ENCODE data around the gene ATP5F1C. TPM values are rescaled to one million over a fixed set of nuclear protein-coding genes. Genes with fewer than 3 reads are reported as not detected.

The ATP5F1C gene
- polyA plus RNA-seq, 1 of the 3 experiments (the other 2 are of a cell fraction): 299 TPM

GRCh38 chr10:7767209-7767608 lies 20.8 kb upstream of the ATP5F1C start (continued):
- no peak for TF ChIP-seq GABPA (IDR thresholded peaks at IDR 0.05; ENCODE audit: low read depth)
- no peak for TF ChIP-seq CHD2 (IDR thresholded peaks at IDR 0.05; ENCODE audit: low read length, partially characterized antibody)
- TF ChIP-seq, protein P1, sequence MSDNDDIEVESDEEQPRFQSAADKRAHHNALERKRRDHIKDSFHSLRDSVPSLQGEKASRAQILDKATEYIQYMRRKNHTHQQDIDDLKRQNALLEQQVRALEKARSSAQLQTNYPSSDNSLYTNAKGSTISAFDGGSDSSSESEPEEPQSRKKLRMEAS (IDR thresholded peaks at IDR 0.05; ENCODE audit: low read depth): no peak
- TF ChIP-seq, protein P2, sequence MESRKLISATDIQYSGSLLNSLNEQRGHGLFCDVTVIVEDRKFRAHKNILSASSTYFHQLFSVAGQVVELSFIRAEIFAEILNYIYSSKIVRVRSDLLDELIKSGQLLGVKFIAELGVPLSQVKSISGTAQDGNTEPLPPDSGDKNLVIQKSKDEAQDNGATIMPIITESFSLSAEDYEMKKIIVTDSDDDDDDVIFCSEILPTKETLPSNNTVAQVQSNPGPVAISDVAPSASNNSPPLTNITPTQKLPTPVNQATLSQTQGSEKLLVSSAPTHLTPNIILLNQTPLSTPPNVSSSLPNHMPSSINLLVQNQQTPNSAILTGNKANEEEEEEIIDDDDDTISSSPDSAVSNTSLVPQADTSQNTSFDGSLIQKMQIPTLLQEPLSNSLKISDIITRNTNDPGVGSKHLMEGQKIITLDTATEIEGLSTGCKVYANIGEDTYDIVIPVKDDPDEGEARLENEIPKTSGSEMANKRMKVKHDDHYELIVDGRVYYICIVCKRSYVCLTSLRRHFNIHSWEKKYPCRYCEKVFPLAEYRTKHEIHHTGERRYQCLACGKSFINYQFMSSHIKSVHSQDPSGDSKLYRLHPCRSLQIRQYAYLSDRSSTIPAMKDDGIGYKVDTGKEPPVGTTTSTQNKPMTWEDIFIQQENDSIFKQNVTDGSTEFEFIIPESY (IDR thresholded peaks at IDR 0.05; ENCODE audit: borderline replicate concordance, low read depth): no peak

DNA sequence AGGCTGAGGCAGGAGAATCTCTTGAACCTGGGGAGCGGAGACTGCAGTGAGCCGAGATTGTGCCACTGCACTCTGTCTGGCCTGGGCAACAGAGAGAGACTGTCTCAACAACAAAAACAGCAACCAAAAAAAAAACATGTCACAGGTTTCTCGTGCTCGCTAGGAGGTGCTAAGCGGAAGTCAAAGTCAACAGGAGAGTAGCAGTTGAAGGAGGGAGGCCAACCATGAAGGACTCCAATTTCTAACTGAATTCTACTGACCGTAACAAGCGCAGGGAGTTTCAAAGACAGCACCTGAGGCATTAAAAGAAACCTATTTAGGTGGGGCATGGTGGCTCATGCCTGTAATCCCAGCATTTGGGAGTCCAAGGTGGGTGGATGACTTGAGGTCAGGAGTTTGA lies 19.6 kb upstream of the ATP5F1C start:
- Histone ChIP-seq H3K36me3 (replicated peaks in 1 of 2; ENCODE audit: control insufficient read depth in 1 of 2, insufficient read depth in 2 of 2, low read length in 1 of 2) (peaks cover 60 to 68% of the 10 kb centered on the region in 2 experiments), H3K9ac (no peak overlapping the region), H2AFZ (ENCODE audit: low read depth) (no peak overlapping the region), H3K4me3 (ENCODE audit: low read depth in 2 of 2, low read length in 1 of 2) (no peak overlapping the region), H4K20me1 (ENCODE audit: insufficient read depth) (no peaks in the 10 kb centered on the region), H3K27me3 (ENCODE audit: insufficient read depth) (no peaks in the 10 kb centered on the region), H3K27ac (ENCODE audit: low read depth in 2 of 2, low read length in 1 of 2) (no peak overlapping the region), H3K4me2 (no peak overlapping the region), H3K9me2 (no peaks in the 10 kb centered on the region), H3K4me1 (ENCODE audit: control insufficient read depth in 1 of 2, insufficient read depth in 2 of 2, low read depth in 1 of 2, low read length in 1 of 2) (no peaks in the 10 kb centered on the region), H3F3A (replicated peaks; ENCODE audit: insufficient read depth) (no peaks in the 10 kb centered on the region), H3K79me2 (ENCODE audit: insufficient read depth) (no peaks in the 10 kb centered on the region), H3K9me3 (no peaks in the 10 kb centered on the region)
- 95% methylated on average over 7 of the region's 7 CpGs for WGBS (ENCODE audit: low lambda C conversion rate)
- ChIA-PET POLR2A (no interaction called here), CTCF (no interaction called here)
- TF ChIP-seq POLR2AphosphoS5 (IDR thresholded peaks at IDR 0.05; ENCODE audit: low read depth, low read length): no peak
- TF ChIP-seq GATA2 (CRISPR knock-in tag; IDR thresholded peaks at IDR 0.05): no peak
- TF ChIP-seq RFX5 (IDR thresholded peaks at IDR 0.05; ENCODE audit: low read length): no peak
- TF ChIP-seq, protein P3, sequence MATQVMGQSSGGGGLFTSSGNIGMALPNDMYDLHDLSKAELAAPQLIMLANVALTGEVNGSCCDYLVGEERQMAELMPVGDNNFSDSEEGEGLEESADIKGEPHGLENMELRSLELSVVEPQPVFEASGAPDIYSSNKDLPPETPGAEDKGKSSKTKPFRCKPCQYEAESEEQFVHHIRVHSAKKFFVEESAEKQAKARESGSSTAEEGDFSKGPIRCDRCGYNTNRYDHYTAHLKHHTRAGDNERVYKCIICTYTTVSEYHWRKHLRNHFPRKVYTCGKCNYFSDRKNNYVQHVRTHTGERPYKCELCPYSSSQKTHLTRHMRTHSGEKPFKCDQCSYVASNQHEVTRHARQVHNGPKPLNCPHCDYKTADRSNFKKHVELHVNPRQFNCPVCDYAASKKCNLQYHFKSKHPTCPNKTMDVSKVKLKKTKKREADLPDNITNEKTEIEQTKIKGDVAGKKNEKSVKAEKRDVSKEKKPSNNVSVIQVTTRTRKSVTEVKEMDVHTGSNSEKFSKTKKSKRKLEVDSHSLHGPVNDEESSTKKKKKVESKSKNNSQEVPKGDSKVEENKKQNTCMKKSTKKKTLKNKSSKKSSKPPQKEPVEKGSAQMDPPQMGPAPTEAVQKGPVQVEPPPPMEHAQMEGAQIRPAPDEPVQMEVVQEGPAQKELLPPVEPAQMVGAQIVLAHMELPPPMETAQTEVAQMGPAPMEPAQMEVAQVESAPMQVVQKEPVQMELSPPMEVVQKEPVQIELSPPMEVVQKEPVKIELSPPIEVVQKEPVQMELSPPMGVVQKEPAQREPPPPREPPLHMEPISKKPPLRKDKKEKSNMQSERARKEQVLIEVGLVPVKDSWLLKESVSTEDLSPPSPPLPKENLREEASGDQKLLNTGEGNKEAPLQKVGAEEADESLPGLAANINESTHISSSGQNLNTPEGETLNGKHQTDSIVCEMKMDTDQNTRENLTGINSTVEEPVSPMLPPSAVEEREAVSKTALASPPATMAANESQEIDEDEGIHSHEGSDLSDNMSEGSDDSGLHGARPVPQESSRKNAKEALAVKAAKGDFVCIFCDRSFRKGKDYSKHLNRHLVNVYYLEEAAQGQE (IDR thresholded peaks at IDR 0.05; ENCODE audit: low read depth, low read length): no peak
- TF ChIP-seq TCF12 (IDR thresholded peaks at IDR 0.05): no peak
- TF ChIP-seq FOXJ3 (CRISPR knock-in tag; IDR thresholded peaks at IDR 0.05): no peak
- TF ChIP-seq NFIC (IDR thresholded peaks at IDR 0.05; ENCODE audit: borderline replicate concordance): no peak
- no peak for TF ChIP-seq TAF1 (IDR thresholded peaks at IDR 0.05; ENCODE audit: borderline replicate concordance, low read depth, low read length)
- TF ChIP-seq FOXM1 (IDR thresholded peaks at IDR 0.05; ENCODE audit: low read depth): no peak
- no peak for TF ChIP-seq JUND (IDR thresholded peaks at IDR 0.05)
- no peak for TF ChIP-seq TEAD4 (IDR thresholded peaks at IDR 0.05; ENCODE audit: borderline replicate concordance, insufficient read depth)
- no peak for DNase-seq

Data from SK-N-SH (cell line).